B cell (primary cell): ENCODE results near the gene DLGAP3.

Experiments
- CTCF ChIP-seq: fragments of 200-600 bp; IDR thresholded peaks from one replicate; pipeline ENCODE4 v1.8.0; 2022; ENCODE audit warnings: antibody characterized with exemption, mild to moderate bottlenecking
- EZH2 ChIP-seq: IDR thresholded peaks from 2 replicates; pipeline ENCODE4 v1.6.1; 2012; ENCODE audit warnings: borderline replicate concordance, low read depth, mild to moderate bottlenecking, moderate library complexity, low read length; ENCODE audit not compliant: insufficient read depth, poor library complexity, severe bottlenecking

- no peak for TF ChIP-seq CTCF
- no peak for TF ChIP-seq EZH2
Observed at GRCh38 chr1:34870395-34870794, 59.1 kb downstream of the DLGAP3 start.
